ENCODE results near the gene KLHDC3. TPM values are rescaled to one million over a fixed set of nuclear protein-coding genes. Genes with fewer than 3 reads are reported as not detected.

Gene KLHDC3
- total RNA-seq, 4 donors from 2014 or later = 88.0 to 175 (median 98.1) TPM

DNA sequence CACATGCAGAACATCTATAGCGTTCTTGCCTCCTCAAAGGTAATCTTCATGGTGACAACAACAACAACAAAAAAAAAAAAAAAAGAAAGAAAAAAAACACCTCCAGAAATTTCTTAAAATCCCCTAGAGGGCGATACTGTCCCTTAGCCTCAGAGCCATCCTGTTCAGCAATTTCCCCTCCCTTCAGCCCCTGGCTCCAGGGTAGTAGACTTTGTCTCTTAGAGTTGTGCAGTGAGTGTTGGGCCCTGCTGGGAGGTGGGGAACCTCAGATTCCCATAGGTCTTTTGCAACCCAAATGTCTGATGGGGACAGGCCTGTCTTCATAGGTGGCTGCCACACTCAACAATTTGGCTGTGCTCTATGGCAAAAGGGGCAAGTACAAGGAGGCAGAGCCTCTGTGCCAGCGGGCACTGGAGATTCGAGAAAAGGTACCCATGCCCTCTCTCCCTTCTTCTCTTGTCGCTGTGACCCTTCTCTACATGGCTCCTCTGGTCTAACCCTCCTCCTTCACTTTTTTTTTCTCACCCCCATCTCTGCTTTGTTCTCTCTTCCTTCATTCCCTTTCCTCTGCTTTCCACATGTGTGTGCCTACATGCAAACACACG is 56.1 kb downstream of the KLHDC3 start:
- H3K9me3 ChIP-seq = no peaks in the 10 kb centered on the region
- no peak overlapping the region for H3K27ac ChIP-seq (replicated peaks in 1 of 4)
- no peak overlapping the region for H3K4me3 ChIP-seq
- no peak for DNase-seq (ENCODE audit: extremely low spot score)
- intact Hi-C loops (cut with DNase I) = loop anchor here (5.0 kb wide), 1 partner anchor 72 kb away; no protein-coding TSS in a partner anchor
- H3K4me1 ChIP-seq = peaks cover 0 to 1% (median under 1%) of the 10 kb centered on the region in 4 donors
- H3K36me3 ChIP-seq = peaks cover 15 to 83% (median 73%) of the 10 kb centered on the region in 4 donors
- WGBS = 62% methylated on average over 6 of the region's 6 CpGs
- no peaks in the 10 kb centered on the region for H3K27me3 ChIP-seq
- no peak for TF ChIP-seq POLR2AphosphoS5 (IDR thresholded peaks at IDR 0.05)
- TF ChIP-seq CTCF (IDR thresholded peaks at IDR 0.05) = peak; percentile 22 to 32 (median 23)

Other genes with a start within 250 kb of the KLHDC3 start
- 10 to 100 TPM; 18.2 to 27.9 (median 23.4) TPM for gene BICRAL, start 232.2 kb upstream of the KLHDC3 start, total RNA-seq
- 10 to 100 TPM; 66.8 to 82.2 (median 76.9) TPM for gene RPL7L1, start 134.6 kb upstream of the KLHDC3 start, total RNA-seq
- under 1 TPM in 1 of 4 donors, not detected in 3; 0.50 TPM for gene PTCRA, start 98.2 kb upstream of the KLHDC3 start, total RNA-seq
- 10 to 100 TPM; 24.5 to 39.6 (median 34.3) TPM for gene CNPY3, start 84.8 kb upstream of the KLHDC3 start, total RNA-seq
- gene GNMT, start 53.5 kb upstream of the KLHDC3 start, total RNA-seq = 1 to 10 TPM in 3 of 4 donors, not detected in 1; 2.3 to 4.5 (median 3.6) TPM
- gene PEX6, start 35.1 kb upstream of the KLHDC3 start, total RNA-seq = 10 to 100 TPM; 13.4 to 31.3 (median 21.8) TPM
- gene PPP2R5D, start 29.7 kb upstream of the KLHDC3 start, total RNA-seq = 10 to 100 TPM; 35.3 to 48.2 (median 42.4) TPM
- 10 to 100 TPM; 51.5 to 71.2 (median 62.8) TPM for gene MEA1, start 303 bp upstream of the KLHDC3 start, total RNA-seq
- 10 to 100 TPM; 43.2 to 65.2 (median 51.4) TPM for gene RRP36, start 7.4 kb downstream of the KLHDC3 start, total RNA-seq
- 10 to 100 TPM in 3 of 4 donors, 1 to 10 TPM in 1; 8.4 to 19.6 (median 14.4) TPM for gene CUL7, start 39.6 kb downstream of the KLHDC3 start, total RNA-seq
- gene MRPL2, start 45.2 kb downstream of the KLHDC3 start, total RNA-seq = 10 to 100 TPM; 25.2 to 43.6 (median 28.1) TPM
- 10 to 100 TPM; 22.9 to 37.4 (median 27.4) TPM for gene KLC4, start 45.4 kb downstream of the KLHDC3 start, total RNA-seq
- 10 to 100 TPM in 1 of 4 donors, 1 to 10 TPM in 3; 6.8 to 10.8 (median 8.0) TPM for gene PTK7, start 62.1 kb downstream of the KLHDC3 start, total RNA-seq
- 100 to 1,000 TPM; 111 to 183 (median 153) TPM for gene SRF, start 157.0 kb downstream of the KLHDC3 start, total RNA-seq
- gene CUL9, start 167.9 kb downstream of the KLHDC3 start, total RNA-seq = 10 to 100 TPM; 21.5 to 46.6 (median 33.6) TPM
- gene DNPH1, start 215.2 kb downstream of the KLHDC3 start, total RNA-seq = 10 to 100 TPM; 60.5 to 70.2 (median 65.3) TPM
- under 1 TPM; under 0.01 to 0.29 (median 0.03) TPM for gene TTBK1, start 229.2 kb downstream of the KLHDC3 start, total RNA-seq